GM12878 (cell line): ENCODE data around the gene SLC25A43. TPM values are rescaled to one million over a fixed set of nuclear protein-coding genes. Genes with fewer than 3 reads are reported as not detected.

Experiments used
- ATAC-seq: fragments of 200-7000 bp; cut with Tn5 transposase; 3 replicates; pipeline ENCODE4 v1.9.1; 2020; ENCODE audit warnings: mild to moderate bottlenecking, moderate library complexity
- BruUV-seq: library from RNA; stranded (reverse); fragments of 400-500 nt; replicated peaks from 2 replicates; lab custom pipeline; 2021; lab: Mats Ljungman, UMichigan
- CTCF ChIA-PET: fragments of 300-600 bp; sonication (Branson Sonifier 250); formaldehyde crosslinking; extraction: SDS; loops from one replicate; lab custom pipeline; 2021; ENCODE audit warnings: inconsistent platforms; lab: Yijun Ruan, JAX
- POLR2A ChIA-PET: fragments of 350-600 bp; formaldehyde crosslinking; extraction: SDS; loops from one replicate; lab custom pipeline; 2021; ENCODE audit warnings: inconsistent platforms; lab: Charles Lee
- RAD21 ChIA-PET: fragments of 300-600 bp; sonication (Branson Sonifier 250); formaldehyde crosslinking; loops from one replicate; lab custom pipeline; 2023; ENCODE audit warnings: antibody characterized with exemption; ENCODE audit not compliant: unreplicated experiment; lab: Charles Lee
- SMC1A ChIA-PET: fragments of 300-600 bp; sonication (Branson Sonifier 250); formaldehyde crosslinking; loops from one replicate; lab custom pipeline; 2023; ENCODE audit not compliant: unreplicated experiment, uncharacterized antibody; lab: Charles Lee
- DNase-seq: peaks from one replicate; pipeline ENCODE4 v3.0.0-alpha.2; 2011; ENCODE audit warnings: low read depth, low spot score
- FAIRE-seq: peaks from 3 replicates; lab custom pipeline; 2011; peaks lifted over from hg19 to GRCh38; lab: Jason Lieb, UNC
- H2AFZ ChIP-seq: 2 replicates; pipeline ENCODE4 v1.6.0; 2011; ENCODE audit warnings: low read depth, low read length, control low read depth; ENCODE audit not compliant: control insufficient read depth
- H3K27ac ChIP-seq: 2 replicates; pipeline ENCODE4 v1.5.1; 2011; ENCODE audit warnings: control low read depth; ENCODE audit not compliant: control insufficient read depth, insufficient read depth
- H3K27me3 ChIP-seq, 2 experiments: replicated peaks in 1 of 2; 2 replicates each; pipeline versions ENCODE4 v1.6.0 to v1.6.1; 2011; ENCODE audit warnings: low read length in 1 of 2; ENCODE audit not compliant: control insufficient read depth in 2 of 2, insufficient read depth in 2 of 2
- H3K36me3 ChIP-seq, 2 experiments: 2 replicates each; pipeline ENCODE4 v1.5.1; 2011; ENCODE audit warnings: low read length in 1 of 2; ENCODE audit not compliant: control insufficient read depth in 2 of 2, insufficient read depth in 2 of 2
- H3K4me1 ChIP-seq: 2 replicates; pipeline ENCODE4 v1.6.1; 2011; ENCODE audit warnings: mild to moderate bottlenecking, low read length, moderate library complexity, mixed read lengths; ENCODE audit not compliant: control insufficient read depth, insufficient read depth
- H3K4me2 ChIP-seq: 2 replicates; pipeline ENCODE4 v1.6.0; 2011; ENCODE audit warnings: control low read depth; ENCODE audit not compliant: control insufficient read depth, insufficient read depth
- H3K4me3 ChIP-seq: fragments of 200-600 bp; sonication (generic); 2 replicates; pipeline ENCODE4 v1.5.1; 2016
- H3K79me2 ChIP-seq: 2 replicates; pipeline ENCODE4 v1.6.0; 2011; ENCODE audit warnings: low read length; ENCODE audit not compliant: control insufficient read depth, insufficient read depth
- H3K9ac ChIP-seq: 2 replicates; pipeline ENCODE4 v1.8.0; 2011; ENCODE audit warnings: low read length, control low read depth, mixed read lengths; ENCODE audit not compliant: control insufficient read depth, insufficient read depth
- H3K9me3 ChIP-seq: replicated peaks from 3 replicates; pipeline ENCODE4 v1.5.1; 2011; ENCODE audit warnings: mild to moderate bottlenecking, low read length; ENCODE audit not compliant: control insufficient read depth, insufficient read depth
- H4K20me1 ChIP-seq: 2 replicates; pipeline ENCODE4 v1.6.0; 2011; ENCODE audit not compliant: control insufficient read depth, insufficient read depth
- BACH1 ChIP-seq: fragments of 450-650 bp; IDR thresholded peaks from 2 replicates; pipeline ENCODE4 v1.6.1; 2017; ENCODE audit warnings: mild to moderate bottlenecking, borderline replicate concordance
- CBFB ChIP-seq: IDR thresholded peaks from 2 replicates; pipeline ENCODE4 v1.6.1; 2016; ENCODE audit warnings: antibody characterized with exemption, low read depth
- HDAC6 ChIP-seq: fragments of 200-600 bp; sonication (generic); IDR thresholded peaks from one replicate; pipeline ENCODE4 v1.8.0; 2017; ENCODE audit warnings: antibody characterized with exemption; ENCODE audit not compliant: unreplicated experiment
- MEF2B ChIP-seq: fragments of 450-650 bp; IDR thresholded peaks from 2 replicates; pipeline ENCODE4 v1.6.1; 2018; ENCODE audit warnings: mild to moderate bottlenecking, moderate library complexity; ENCODE audit not compliant: partially characterized antibody, poor library complexity, severe bottlenecking
- PAX5 ChIP-seq: IDR thresholded peaks from 2 replicates; pipeline ENCODE4 v1.6.1; 2011; ENCODE audit warnings: low read depth, low read length, borderline replicate concordance
- RBBP5 ChIP-seq: fragments of 200-600 bp; sonication (generic); conservative IDR thresholded peaks from 2 replicates; pipeline ENCODE4 v1.6.1; 2016
- SMAD5 ChIP-seq: IDR thresholded peaks from 2 replicates; pipeline ENCODE4 v1.6.1; 2016; ENCODE audit warnings: antibody characterized with exemption, low read depth
- ZNF24 ChIP-seq: fragments of 450-650 bp; IDR thresholded peaks from 2 replicates; pipeline ENCODE4 v1.6.1; 2017; ENCODE audit warnings: antibody characterized with exemption, mild to moderate bottlenecking
- WGBS: methylation state at CpG from one replicate; pipeline ENCODE4 v1.1.6; 2016; ENCODE audit warnings: low lambda C conversion rate; ENCODE audit not compliant: insufficient replicate concordance, insufficient coverage; ENCODE audit errors: missing lambda C conversion rate; 5-methylcytosine and 5-hydroxymethylcytosine counted together
- in situ Hi-C: fragments of 300-500 bp; cut with MboI; formaldehyde crosslinking; loops from 9 replicates; pipeline ENCODE4 v1.14.3; 2018; ENCODE audit warnings: mixed read lengths
- intact Hi-C: fragments of 100-400 bp; cut with micrococcal nuclease; formaldehyde crosslinking; loops from one replicate; pipeline ENCODE4 v1.14.2; 2022; ENCODE audit not compliant: unreplicated experiment
- polyA plus RNA-seq, 11 experiments: library from polyadenylated mRNA; depleted of rRNA in 4 of 11; unstranded in 6 of 11; stranded (reverse) in 5 of 11; fragments of >200 nt; fragmentation: Nextera tagmentation in 4 of 11; fragmentation: Illumina TruSeq in 1 of 11; extraction: Ambion mirVana in 4 of 11; extraction: Trizol in 1 of 11; gene quantifications; 1 replicate in 1 of 11; 2 replicates in 10 of 11; pipeline versions ENCODE4 v1.2.1 to v1.2.3, GENCODE V29; 2011 to 2016; ENCODE audit warnings: inconsistent platforms in 2 of 11, missing spikeins in 2 of 11, low read depth in 1 of 11
- total RNA-seq, 4 experiments: library from RNA; depleted of rRNA in 3 of 4; stranded (reverse); fragments of >200 nt in 3 of 4; fragmentation: Illumina TruSeq in 1 of 4; extraction: Trizol in 1 of 4; gene quantifications; 2 replicates each; pipeline versions ENCODE4 v1.2.1 to v1.2.3, GENCODE V29; 2013 to 2021
- TF ChIP-seq, protein P1 (sequence below): IDR thresholded peaks from 2 replicates; pipeline ENCODE4 v1.6.1; 2011; ENCODE audit warnings: low read depth, low read length, improper control_type of control experiment, borderline replicate concordance
- TF ChIP-seq, protein P2 (sequence below): IDR thresholded peaks from 2 replicates; pipeline ENCODE4 v1.6.1; 2012; ENCODE audit warnings: low read depth, low read length, improper control_type of control experiment

Gene SLC25A43
- total and polyA plus RNA-seq, 10 of the 15 experiments (the other 5 are each of a cell fraction or from before 2014, with no cell fraction given): 2.5 to 13.5 (median 6.8) TPM

- ChIA-PET CTCF (interaction anchor here (0.8 to 1.3 kb wide), 2 partner anchors 10 to 11 kb away, joined by 3 to 4 read pairs; no protein-coding TSS in a partner anchor), SMC1A (interaction anchor here (0.6 to 1.5 kb wide), 2 partner anchors 26 to 58 kb away, joined by 3 read pairs; no protein-coding TSS in a partner anchor)
- in situ Hi-C loops: no loop called here
Observed at GRCh38 chrX:119406776-119407175, 7.6 kb downstream of the SLC25A43 start.

More at GRCh38 chrX:119406776-119407175, 7.6 kb downstream of the SLC25A43 start:
- DNase-seq (no peak), ATAC-seq (no peak), FAIRE-seq (no peak)
- Histone ChIP-seq H2AFZ (no peak overlapping the region), H3K9me3 (no peaks in the 10 kb centered on the region), H3K4me3 (no peak overlapping the region), H3K79me2 (no peaks in the 10 kb centered on the region), H3K27me3 (no peaks in the 10 kb centered on the region; a peak in 2 of 4 replicates), H3K9ac (no peak overlapping the region), H3K36me3 (no peaks in the 10 kb centered on the region; a peak in 2 of 4 replicates), H3K27ac (no peak overlapping the region), H4K20me1 (no peaks in the 10 kb centered on the region), H3K4me2 (no peak overlapping the region), H3K4me1 (no peaks in the 10 kb centered on the region)
- ChIA-PET POLR2A (no interaction called here), RAD21 (no interaction called here)
- TF ChIP-seq CBFB: no peak
- TF ChIP-seq, protein P1, sequence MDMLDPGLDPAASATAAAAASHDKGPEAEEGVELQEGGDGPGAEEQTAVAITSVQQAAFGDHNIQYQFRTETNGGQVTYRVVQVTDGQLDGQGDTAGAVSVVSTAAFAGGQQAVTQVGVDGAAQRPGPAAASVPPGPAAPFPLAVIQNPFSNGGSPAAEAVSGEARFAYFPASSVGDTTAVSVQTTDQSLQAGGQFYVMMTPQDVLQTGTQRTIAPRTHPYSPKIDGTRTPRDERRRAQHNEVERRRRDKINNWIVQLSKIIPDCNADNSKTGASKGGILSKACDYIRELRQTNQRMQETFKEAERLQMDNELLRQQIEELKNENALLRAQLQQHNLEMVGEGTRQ: no peak
- TF ChIP-seq MEF2B: no peak
- TF ChIP-seq ZNF24: no peak
- no peak for TF ChIP-seq SMAD5
- TF ChIP-seq HDAC6: no peak
- TF ChIP-seq BACH1: no peak
- TF ChIP-seq, protein P2, sequence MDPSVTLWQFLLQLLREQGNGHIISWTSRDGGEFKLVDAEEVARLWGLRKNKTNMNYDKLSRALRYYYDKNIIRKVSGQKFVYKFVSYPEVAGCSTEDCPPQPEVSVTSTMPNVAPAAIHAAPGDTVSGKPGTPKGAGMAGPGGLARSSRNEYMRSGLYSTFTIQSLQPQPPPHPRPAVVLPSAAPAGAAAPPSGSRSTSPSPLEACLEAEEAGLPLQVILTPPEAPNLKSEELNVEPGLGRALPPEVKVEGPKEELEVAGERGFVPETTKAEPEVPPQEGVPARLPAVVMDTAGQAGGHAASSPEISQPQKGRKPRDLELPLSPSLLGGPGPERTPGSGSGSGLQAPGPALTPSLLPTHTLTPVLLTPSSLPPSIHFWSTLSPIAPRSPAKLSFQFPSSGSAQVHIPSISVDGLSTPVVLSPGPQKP: no peak
- no peak for TF ChIP-seq PAX5
- TF ChIP-seq RBBP5: no peak
- intact Hi-C loops: no loop called here
- 47% methylated on average over 1 of the region's 1 CpG for WGBS
- BruUV-seq: no TSS peak
